Muscle of back (tissue), 13 donors: ENCODE measurements around the gene GPR63. TPM values are rescaled to one million over a fixed set of nuclear protein-coding genes. Genes with fewer than 3 reads are reported as not detected.
"Not testable (repeated sequence)": the region's sequence is repeated elsewhere in the genome, so short reads cannot be mapped to it uniquely, and the experiment has no call there.

Experiments used
- DNase-seq, 3 donors: peaks; one replicate each; pipeline versions ENCODE4 v3.0.0 to v3.0.0-alpha.2; 2013
- long read RNA-seq, 9 donors: transcript quantifications; one replicate each; lab custom pipeline, GENCODE V29; 2026
- polyA plus RNA-seq, 10 donors: library from polyadenylated mRNA; unstranded; fragments of 120-200 nt; gene quantifications; one replicate each; pipeline ENCODE4 v1.2.1, GENCODE V29; 2013; ENCODE audit not compliant: insufficient read length in 10 of 10

The GPR63 gene, protein sequence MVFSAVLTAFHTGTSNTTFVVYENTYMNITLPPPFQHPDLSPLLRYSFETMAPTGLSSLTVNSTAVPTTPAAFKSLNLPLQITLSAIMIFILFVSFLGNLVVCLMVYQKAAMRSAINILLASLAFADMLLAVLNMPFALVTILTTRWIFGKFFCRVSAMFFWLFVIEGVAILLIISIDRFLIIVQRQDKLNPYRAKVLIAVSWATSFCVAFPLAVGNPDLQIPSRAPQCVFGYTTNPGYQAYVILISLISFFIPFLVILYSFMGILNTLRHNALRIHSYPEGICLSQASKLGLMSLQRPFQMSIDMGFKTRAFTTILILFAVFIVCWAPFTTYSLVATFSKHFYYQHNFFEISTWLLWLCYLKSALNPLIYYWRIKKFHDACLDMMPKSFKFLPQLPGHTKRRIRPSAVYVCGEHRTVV
- 1 to 10 TPM; 1.6 to 4.6 (median 2.0) TPM for polyA plus RNA-seq
- long read RNA-seq, donor 1 = 0 reads
- long read RNA-seq, donor 2, full-length matches to known transcripts = 1 of 1 reads
- long read RNA-seq, donor 2, partial matches to known transcripts = 0 of 1 reads
- long read RNA-seq, donor 2, other reads (novel, unspliced or antisense) = 0 of 1 reads
- long read RNA-seq, donor 3 = 0 reads
- long read RNA-seq, donor 4, full-length matches to known transcripts = 2 of 2 reads
- long read RNA-seq, donor 4, partial matches to known transcripts = 0 of 2 reads
- long read RNA-seq, donor 4, other reads (novel, unspliced or antisense) = 0 of 2 reads
- long read RNA-seq, donor 5, full-length matches to known transcripts = 2 of 2 reads
- long read RNA-seq, donor 5, partial matches to known transcripts = 0 of 2 reads
- long read RNA-seq, donor 5, other reads (novel, unspliced or antisense) = 0 of 2 reads
- long read RNA-seq, donor 6 = 0 reads
- long read RNA-seq, donor 7 = 0 reads
- long read RNA-seq, donor 8, full-length matches to known transcripts = 1 of 1 reads
- long read RNA-seq, donor 8, partial matches to known transcripts = 0 of 1 reads
- long read RNA-seq, donor 8, other reads (novel, unspliced or antisense) = 0 of 1 reads
- long read RNA-seq, donor 9 = 0 reads

DNA sequence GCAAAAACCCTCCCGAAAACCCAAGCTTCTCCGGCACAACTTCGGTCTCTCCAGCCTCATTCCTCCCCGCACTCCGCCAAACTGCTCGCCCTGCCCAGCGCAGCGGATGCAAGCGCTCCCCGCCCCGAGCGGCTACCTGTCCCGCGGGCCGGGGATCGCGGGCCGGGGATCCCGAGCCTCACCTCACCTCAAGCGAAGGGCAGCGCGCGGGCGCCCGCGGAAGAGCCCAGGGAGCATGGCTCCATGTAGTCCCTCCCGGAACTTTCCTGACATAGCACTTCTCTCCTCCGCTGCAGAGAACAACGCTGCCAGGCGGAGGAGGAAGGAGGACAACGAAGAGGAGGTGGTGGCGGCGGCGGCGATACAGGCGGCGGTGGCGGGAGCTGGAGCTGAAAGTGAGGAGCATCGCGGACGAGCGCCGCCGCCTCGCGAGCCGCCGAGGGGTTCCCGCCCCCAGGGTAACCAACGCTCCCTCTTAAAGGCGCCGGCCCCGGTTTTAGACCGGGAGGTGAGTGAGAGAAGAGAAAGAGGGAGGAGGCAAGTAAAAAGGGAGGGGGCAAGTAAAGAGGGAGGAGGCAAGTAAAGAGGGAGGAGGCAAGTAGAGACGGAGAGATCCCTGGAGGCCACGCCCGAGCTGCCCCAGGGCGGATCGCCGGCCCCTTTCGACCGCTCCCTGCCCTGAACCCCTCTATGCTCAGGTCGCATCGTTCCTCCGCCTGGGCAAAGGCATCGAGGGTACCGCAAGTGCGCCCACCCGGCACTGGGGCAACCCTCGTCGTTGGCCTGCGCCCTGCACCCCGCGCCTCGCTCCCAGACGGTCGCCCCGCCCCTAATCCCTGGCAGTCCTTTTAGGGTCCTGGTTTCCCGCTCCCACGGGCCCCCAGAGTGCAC lies at the start of gene GPR63:
Gene GPR63, minus strand, starts transcription at position 397 of the 891 bp plus-strand sequence. CDS start 37,746 bp downstream, outside the sequence.
- peak; percentile 52 to 85 (median 69) for DNase-seq

DNA sequence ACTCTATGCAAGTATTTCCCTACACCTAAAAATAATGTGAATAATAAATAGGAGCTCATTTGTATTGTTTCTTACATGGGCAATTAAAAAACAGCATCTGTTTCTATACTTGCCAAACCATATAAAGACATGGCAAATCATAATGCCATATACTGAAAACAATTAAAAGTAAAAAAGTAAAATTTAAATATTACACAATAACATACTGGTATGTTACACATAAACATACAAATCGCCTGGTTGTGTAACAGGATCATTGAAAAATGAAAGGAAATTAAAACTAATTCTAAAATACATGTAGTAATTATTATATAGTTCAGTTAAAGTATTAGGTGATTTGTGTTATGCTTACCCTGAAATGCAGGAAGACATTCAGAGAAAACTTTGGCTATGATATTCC lies 49.2 kb upstream of the GPR63 start:
- no peak for DNase-seq

DNA sequence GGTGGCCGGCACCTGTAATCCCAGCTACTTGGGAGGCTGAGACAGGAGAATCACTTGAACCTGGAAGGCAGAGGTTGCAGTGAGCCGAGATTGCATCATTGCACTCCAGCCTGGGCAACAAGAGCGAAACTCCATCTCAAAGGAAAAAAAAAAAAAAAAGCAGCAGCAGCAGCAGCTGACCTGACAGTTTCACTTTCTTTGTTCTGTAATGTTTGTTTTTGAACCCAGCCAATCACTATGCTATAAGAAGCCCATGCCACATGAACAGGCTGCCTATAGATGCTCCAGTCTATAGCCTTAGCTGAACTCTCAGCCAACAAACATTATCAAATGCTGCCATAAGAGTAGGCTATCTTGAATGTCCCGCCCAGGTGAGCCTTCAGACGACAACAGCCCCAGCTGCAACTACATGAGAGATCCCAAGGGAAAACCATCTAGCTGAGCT lies 47.9 kb upstream of the GPR63 start:
- DNase-seq = not testable (repeated sequence)

GRCh38 chr6:96878143-96878542 lies 40.9 kb upstream of the GPR63 start:
- no peak for DNase-seq

GRCh38 chr6:96876886-96877545 lies 39.7 kb upstream of the GPR63 start:
- DNase-seq = no peak

DNA sequence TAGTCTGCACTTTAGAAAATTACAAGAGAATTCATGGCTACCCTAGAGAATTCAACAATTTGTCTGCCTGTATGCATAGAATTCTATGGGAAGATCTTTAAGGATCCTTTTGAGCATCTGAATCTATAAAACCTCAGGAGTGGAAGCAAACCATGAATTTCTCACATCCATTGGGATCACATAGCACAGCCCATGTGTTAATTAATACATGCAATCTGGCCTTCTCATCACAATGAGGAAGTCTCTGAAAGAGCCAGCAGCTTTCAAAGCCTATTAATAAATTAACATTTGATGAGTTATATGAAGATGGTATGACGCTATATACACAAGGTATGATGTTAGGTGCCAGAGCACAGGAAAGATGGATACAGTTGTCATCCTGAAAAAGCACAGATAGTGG lies 35.7 kb upstream of the GPR63 start:
- no peak for DNase-seq

GRCh38 chr6:96865055-96865405 lies 27.8 kb upstream of the GPR63 start:
- no peak for DNase-seq

- peak in 2 of 3 donors; percentile 1 to 25 for DNase-seq
Measured at GRCh38 chr6:96864216-96865054, 27.2 kb upstream of the GPR63 start.

GRCh38 chr6:96862560-96862959 lies 25.3 kb upstream of the GPR63 start:
- DNase-seq = no peak

GRCh38 chr6:96861588-96861987 lies 24.3 kb upstream of the GPR63 start:
- DNase-seq = no peak

GRCh38 chr6:96856856-96857255 lies 19.6 kb upstream of the GPR63 start:
- no peak for DNase-seq

GRCh38 chr6:96853083-96853482 lies 15.8 kb upstream of the GPR63 start:
- no peak for DNase-seq

DNA sequence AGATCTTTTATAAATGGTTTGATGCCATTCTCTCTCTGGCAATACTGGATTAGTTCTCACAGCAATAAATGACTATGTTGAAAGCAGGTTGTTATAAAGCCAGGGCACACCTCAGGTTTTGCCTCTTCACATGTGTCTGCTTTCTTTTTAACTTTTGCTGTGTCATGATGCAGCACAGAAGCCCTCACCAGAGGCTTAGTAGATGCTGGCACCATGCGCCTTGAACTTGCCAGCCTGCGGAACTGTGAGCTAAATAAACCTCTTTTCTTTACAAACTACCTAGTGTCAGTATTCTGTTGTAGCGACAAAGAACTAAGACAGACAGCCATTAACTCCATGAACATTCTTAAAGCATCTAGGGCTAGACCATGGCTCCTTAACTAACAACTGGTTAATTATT lies 15.3 kb upstream of the GPR63 start:
- no peak for DNase-seq

DNA sequence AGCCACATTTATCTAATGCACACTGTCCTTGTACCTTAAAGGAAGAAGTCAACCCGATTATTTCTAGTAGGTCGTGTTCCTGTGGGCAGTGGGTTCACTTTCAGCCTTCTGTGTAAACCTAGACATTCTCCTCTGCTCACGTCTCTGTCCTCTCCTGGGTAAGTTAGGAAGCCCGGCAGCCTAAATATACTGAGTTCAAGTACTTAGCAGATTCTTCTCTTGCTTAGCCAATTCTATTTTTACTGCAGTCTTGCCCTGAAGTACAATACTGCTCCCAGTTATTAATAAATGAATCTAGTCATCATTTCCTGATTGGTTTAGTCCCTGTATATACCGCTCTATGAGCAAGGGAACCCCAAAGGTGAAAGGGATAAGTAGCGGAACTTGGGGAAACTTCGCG lies 14.6 kb upstream of the GPR63 start:
- DNase-seq = no peak

DNA sequence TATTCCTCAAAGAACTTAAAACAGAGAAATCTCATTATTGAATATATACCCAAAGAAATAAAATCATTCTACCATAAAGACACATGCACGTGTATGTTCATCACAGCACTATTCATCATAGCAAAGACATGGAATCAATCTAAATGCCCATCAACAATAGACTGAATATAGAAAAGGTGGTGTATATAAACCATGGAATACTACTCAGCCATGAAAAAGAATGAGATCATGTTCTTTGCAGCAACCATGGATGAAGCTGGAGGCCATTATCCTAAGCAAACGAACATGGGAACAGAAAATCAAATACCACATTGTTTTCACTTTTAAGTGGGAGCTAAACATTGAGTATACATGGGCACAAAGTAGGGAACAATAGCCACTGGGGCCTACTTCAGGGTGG lies 12.3 kb upstream of the GPR63 start:
- DNase-seq = no peak

GRCh38 chr6:96844530-96844929 lies 7.3 kb upstream of the GPR63 start:
- no peak for DNase-seq

GRCh38 chr6:96841345-96841744 lies 4.1 kb upstream of the GPR63 start:
- peak in 1 of 3 donors; percentile 2 for DNase-seq

DNA sequence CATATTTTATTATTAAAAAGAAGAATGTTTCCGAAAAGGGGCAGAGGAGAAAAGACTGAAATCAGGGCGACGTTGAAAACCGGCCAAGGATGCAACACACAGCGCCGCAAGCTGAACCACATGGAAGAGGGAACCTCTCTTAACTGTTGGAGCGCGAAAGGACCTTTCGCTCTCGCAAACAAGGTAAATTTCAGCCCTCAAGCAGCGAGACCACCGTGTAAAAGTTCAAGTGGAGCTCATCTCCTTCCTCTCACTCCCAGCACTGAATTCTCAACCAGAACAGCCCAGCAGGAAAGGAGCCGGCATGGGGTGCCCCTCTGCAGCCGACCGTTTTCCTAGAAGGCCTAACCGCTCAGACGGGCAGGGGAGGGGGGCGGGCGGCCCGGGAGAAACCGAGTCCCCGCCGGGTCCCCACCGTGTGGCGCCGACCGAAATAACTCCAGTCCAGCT lies 621 bp downstream of the GPR63 start:
- DNase-seq = peak in 1 of 3 donors; percentile 16

- DNase-seq = no peak
Measured at GRCh38 chr6:96834070-96834469, 3.2 kb downstream of the GPR63 start.

- DNase-seq = no peak
Measured at GRCh38 chr6:96832780-96833179, 4.5 kb downstream of the GPR63 start.
